Trophoblast cell (in vitro differentiated cells and primary cell): ENCODE data around the gene PLXDC2.
"Not testable (repeated sequence)": the region's sequence is repeated elsewhere in the genome, so short reads cannot be mapped to it uniquely, and the experiment has no call there.

Experiments used
- DNase-seq, 2 donors: peaks; one replicate each; pipeline ENCODE4 v3.0.0-alpha.2; 2016
- H2AFZ ChIP-seq: 2 replicates; pipeline ENCODE4 v1.6.1; 2013; ENCODE audit warnings: low read length, moderate library complexity, mild to moderate bottlenecking; ENCODE audit not compliant: insufficient read depth, poor library complexity
- H2AK5ac ChIP-seq: 2 replicates; pipeline ENCODE4 v1.6.1; 2013; ENCODE audit warnings: mild to moderate bottlenecking, low read length
- H2BK120ac ChIP-seq: 2 replicates; pipeline ENCODE4 v1.6.1; 2013; ENCODE audit warnings: low read length, mild to moderate bottlenecking, moderate library complexity; ENCODE audit not compliant: insufficient read depth, poor library complexity
- H2BK12ac ChIP-seq: 2 replicates; pipeline ENCODE4 v1.6.1; 2013; ENCODE audit warnings: mild to moderate bottlenecking, low read length, moderate library complexity
- H2BK5ac ChIP-seq: 2 replicates; pipeline ENCODE4 v1.6.1; 2013; ENCODE audit warnings: low read length, low read depth, moderate library complexity, mild to moderate bottlenecking; ENCODE audit not compliant: poor library complexity
- H3K14ac ChIP-seq: 2 replicates; pipeline ENCODE4 v1.6.1; 2013; ENCODE audit warnings: mild to moderate bottlenecking, low read length
- H3K18ac ChIP-seq: 2 replicates; pipeline ENCODE4 v1.6.1; 2013; ENCODE audit warnings: mild to moderate bottlenecking, low read length
- H3K23ac ChIP-seq: 2 replicates; pipeline ENCODE4 v1.6.1; 2013; ENCODE audit warnings: low read length
- H3K27ac ChIP-seq: 2 replicates; pipeline ENCODE4 v1.5.1; 2013; ENCODE audit warnings: low read depth, mild to moderate bottlenecking, inconsistent platforms, low read length, moderate library complexity
- H3K27me3 ChIP-seq: 2 replicates; pipeline ENCODE4 v1.6.1; 2013; ENCODE audit warnings: inconsistent platforms, mild to moderate bottlenecking, low read length, moderate library complexity; ENCODE audit not compliant: insufficient read depth
- H3K36me3 ChIP-seq, 2 experiments: 1 replicate in 1 of 2; 2 replicates in 1 of 2; pipeline ENCODE4 v1.6.1; 2013; ENCODE audit warnings: low read length in 2 of 2, mild to moderate bottlenecking in 2 of 2, moderate library complexity in 1 of 2; ENCODE audit not compliant: insufficient read depth in 2 of 2, control insufficient read depth in 1 of 2
- H3K4ac ChIP-seq: 2 replicates; pipeline ENCODE4 v1.6.1; 2013; ENCODE audit warnings: low read depth, mild to moderate bottlenecking, low read length, moderate library complexity
- H3K4me1 ChIP-seq, 2 experiments: 1 replicate in 1 of 2; 2 replicates in 1 of 2; pipeline ENCODE4 v1.6.1; 2013; ENCODE audit warnings: low read length in 2 of 2, mild to moderate bottlenecking in 2 of 2, moderate library complexity in 1 of 2; ENCODE audit not compliant: insufficient read depth in 2 of 2, control insufficient read depth in 1 of 2
- H3K4me2 ChIP-seq: 2 replicates; pipeline ENCODE4 v1.6.1; 2013; ENCODE audit warnings: inconsistent platforms, mild to moderate bottlenecking, low read length, moderate library complexity
- H3K4me3 ChIP-seq: 2 replicates; pipeline ENCODE4 v1.5.1; 2013; ENCODE audit warnings: mild to moderate bottlenecking, low read depth, low read length, inconsistent platforms
- H3K79me1 ChIP-seq: one replicate; pipeline ENCODE4 v1.6.1; 2013; ENCODE audit warnings: low read length
- H3K79me2 ChIP-seq: 2 replicates; pipeline ENCODE4 v1.6.1; 2013; ENCODE audit warnings: low read length, mild to moderate bottlenecking; ENCODE audit not compliant: control insufficient read depth, insufficient read depth, poor library complexity
- H3K9ac ChIP-seq: 2 replicates; pipeline ENCODE4 v1.6.1; 2013; ENCODE audit warnings: mild to moderate bottlenecking, low read length
- H3K9me3 ChIP-seq: 2 replicates; pipeline ENCODE4 v1.6.1; 2013; ENCODE audit warnings: low read depth, mild to moderate bottlenecking, control low read depth, inconsistent platforms, low read length; ENCODE audit not compliant: insufficient read depth
- H4K12ac ChIP-seq: 2 replicates; pipeline ENCODE4 v1.6.1; 2013; ENCODE audit warnings: low read depth, mild to moderate bottlenecking, low read length, moderate library complexity
- H4K8ac ChIP-seq: 2 replicates; pipeline ENCODE4 v1.6.1; 2013; ENCODE audit warnings: low read depth, mild to moderate bottlenecking, low read length, moderate library complexity
- H4K91ac ChIP-seq: one replicate; pipeline ENCODE4 v1.6.1; 2013; ENCODE audit warnings: low read depth, mild to moderate bottlenecking, low read length, moderate library complexity
- WGBS: extraction: QIAGEN DNeasy Blood & Tissue Kit; methylation state at CpG from one replicate; pipeline ENCODE4 v1.1.7; 2013; ENCODE audit warnings: missing lambda C conversion rate; ENCODE audit not compliant: insufficient read length, insufficient coverage; ENCODE audit errors: extremely low coverage; 5-methylcytosine and 5-hydroxymethylcytosine counted together

Gene PLXDC2

DNA sequence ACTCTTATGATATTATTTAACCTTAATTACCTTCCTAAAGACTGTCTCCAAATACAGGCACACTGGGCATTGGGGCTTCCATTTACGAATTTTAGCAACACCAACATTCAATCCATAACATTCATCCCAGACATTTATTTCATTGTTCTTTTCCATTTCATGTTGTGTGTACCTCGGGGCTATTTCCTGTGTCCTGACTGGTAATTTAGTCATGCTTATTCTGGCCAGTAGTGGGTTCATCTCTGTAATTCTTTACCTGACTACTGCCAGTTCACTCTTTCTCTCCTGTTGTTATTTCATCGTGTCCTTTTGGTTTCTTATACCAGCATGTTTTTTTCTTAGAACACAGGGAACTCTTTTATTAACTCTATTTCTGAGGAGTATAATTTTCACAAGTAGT lies 225.7 kb downstream of the PLXDC2 start:
- Histone ChIP-seq H3K79me1 (no peaks in the 10 kb centered on the region), H3K18ac (no peak overlapping the region), H3K4ac (no peak overlapping the region), H4K12ac (no peak overlapping the region), H2BK5ac (no peak overlapping the region), H3K27ac (no peak overlapping the region), H3K27me3 (no peaks in the 10 kb centered on the region), H4K8ac (no peak overlapping the region), H3K4me3 (no peak overlapping the region), H3K9me3 (no peaks in the 10 kb centered on the region), H3K4me1 (peaks cover 0 to 4% of the 10 kb centered on the region in 2 experiments), H3K79me2 (no peaks in the 10 kb centered on the region), H4K91ac (no peak overlapping the region), H2BK12ac (no peak overlapping the region), H3K23ac (no peak overlapping the region), H3K4me2 (no peak overlapping the region), H3K9ac (no peak overlapping the region), H3K14ac (no peak overlapping the region), H2AFZ (no peak overlapping the region), H2AK5ac (no peak overlapping the region), H3K36me3 (no peaks in the 10 kb centered on the region), H2BK120ac (no peak overlapping the region)
- WGBS, result no CpG with 5 or more reads among the region's 3 CpGs
- no peak for DNase-seq

GRCh38 chr10:20045100-20045499 lies 228.9 kb downstream of the PLXDC2 start:
- not testable (repeated sequence) for H3K4ac ChIP-seq, DNase-seq, H3K36me3 ChIP-seq, H3K9me3 ChIP-seq, H4K12ac ChIP-seq, H2BK120ac ChIP-seq, H3K18ac ChIP-seq, H4K91ac ChIP-seq, H2BK12ac ChIP-seq, H4K8ac ChIP-seq, H2BK5ac ChIP-seq, H3K14ac ChIP-seq, H3K23ac ChIP-seq, H2AFZ ChIP-seq, H3K4me3 ChIP-seq, H3K4me2 ChIP-seq, H2AK5ac ChIP-seq, H3K4me1 ChIP-seq, H3K27me3 ChIP-seq, H3K27ac ChIP-seq, H3K79me2 ChIP-seq, H3K9ac ChIP-seq, H3K79me1 ChIP-seq
- no CpG with 5 or more reads among the region's 5 CpGs for WGBS

DNA sequence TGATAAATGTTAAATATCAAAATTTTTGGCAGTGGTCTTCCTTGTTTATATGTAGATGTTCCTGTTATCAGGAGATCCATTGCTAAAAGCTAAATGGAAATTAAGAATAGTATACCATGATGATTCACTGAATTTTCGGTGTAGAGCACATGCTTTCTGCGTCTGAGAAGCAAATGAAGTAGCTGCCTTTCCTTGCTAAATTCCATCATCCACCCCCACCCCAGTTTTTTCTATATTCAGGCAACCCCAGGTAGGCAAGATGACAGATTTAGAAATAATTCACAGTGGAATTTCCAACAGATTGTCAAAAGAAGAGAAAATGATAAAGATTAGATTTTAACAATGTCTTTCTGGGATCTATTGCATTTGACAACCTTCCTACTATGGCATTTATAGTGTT lies 231.9 kb downstream of the PLXDC2 start:
- Histone ChIP-seq H2AK5ac (no peak overlapping the region), H3K4me1 (no peaks in the 10 kb centered on the region), H3K18ac (no peak overlapping the region), H4K91ac (no peak overlapping the region), H4K12ac (no peak overlapping the region), H2BK12ac (no peak overlapping the region), H3K36me3 (no peaks in the 10 kb centered on the region), H3K9me3 (no peaks in the 10 kb centered on the region), H3K4me2 (no peak overlapping the region), H3K27ac (no peak overlapping the region), H3K79me2 (no peaks in the 10 kb centered on the region), H4K8ac (no peak overlapping the region), H2AFZ (no peak overlapping the region), H3K9ac (no peak overlapping the region), H3K23ac (no peak overlapping the region), H2BK120ac (no peak overlapping the region), H3K4me3 (no peak overlapping the region), H3K27me3 (no peaks in the 10 kb centered on the region), H3K4ac (no peak overlapping the region), H3K79me1 (no peaks in the 10 kb centered on the region), H3K14ac (no peak overlapping the region), H2BK5ac (no peak overlapping the region)
- no CpG with 5 or more reads among the region's 2 CpGs for WGBS
- DNase-seq, result no peak

DNA sequence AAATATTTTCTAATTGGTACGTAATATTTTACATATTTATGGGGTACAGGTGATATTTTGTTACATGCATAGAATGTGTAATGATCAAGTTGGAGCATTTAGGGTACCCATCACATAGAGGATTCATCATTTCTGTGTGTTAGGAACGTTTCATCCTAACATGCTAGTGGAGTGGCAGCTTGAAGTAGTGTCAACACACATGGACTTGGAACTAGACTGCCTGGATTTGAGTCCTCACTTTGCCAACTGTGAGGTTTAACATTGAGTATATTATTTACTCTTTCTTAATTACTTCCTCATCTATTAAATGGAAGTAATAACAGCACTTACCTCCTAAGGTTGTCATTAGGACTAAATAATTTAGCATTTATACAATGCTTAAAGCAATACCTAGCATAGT lies 241.9 kb downstream of the PLXDC2 start:
- H3K79me1 ChIP-seq, result no peaks in the 10 kb centered on the region
- no peak overlapping the region for H3K4me2 ChIP-seq
- H3K36me3 ChIP-seq, result no peaks in the 10 kb centered on the region
- H3K27ac ChIP-seq, result no peak overlapping the region
- H3K18ac ChIP-seq, result no peak overlapping the region
- H3K14ac ChIP-seq, result no peak overlapping the region
- H2BK12ac ChIP-seq, result no peak overlapping the region
- no peak overlapping the region for H4K91ac ChIP-seq
- H2BK120ac ChIP-seq, result no peak overlapping the region
- no peak for DNase-seq
- no peak overlapping the region for H3K23ac ChIP-seq
- H4K12ac ChIP-seq, result no peak overlapping the region
- H3K4me1 ChIP-seq, result no peaks in the 10 kb centered on the region
- H3K9ac ChIP-seq, result no peak overlapping the region
- no peaks in the 10 kb centered on the region for H3K27me3 ChIP-seq
- H3K9me3 ChIP-seq, result no peaks in the 10 kb centered on the region
- no peak overlapping the region for H2AK5ac ChIP-seq
- no peak overlapping the region for H2AFZ ChIP-seq
- no CpG with 5 or more reads among the region's 2 CpGs for WGBS
- no peak overlapping the region for H2BK5ac ChIP-seq
- H4K8ac ChIP-seq, result no peak overlapping the region
- no peaks in the 10 kb centered on the region for H3K79me2 ChIP-seq
- no peak overlapping the region for H3K4ac ChIP-seq
- no peak overlapping the region for H3K4me3 ChIP-seq
